Measurements from ENCODE around the gene KDM4B. TPM values are rescaled to one million over a fixed set of nuclear protein-coding genes. Genes with fewer than 3 reads are reported as not detected.

KDM4B gene
- total and polyA plus RNA-seq, 2 of the 8 experiments (the other 6 are each of a cell fraction or from before 2014, with no cell fraction given) = 12.0 to 31.9 TPM

- no peaks in the 10 kb centered on the region for H3K9me3 ChIP-seq (ENCODE audit: insufficient read depth in 2 of 2, low read depth in 1 of 2, low read length in 1 of 2)
- H3K23ac ChIP-seq (ENCODE audit: insufficient read length) = no peak overlapping the region
- 90% methylated on average over 10 of the region's 10 CpGs; no CpG with 5 or more reads in 1 of the 2 experiments for WGBS, 2 experiments (ENCODE audit: extremely low coverage in 1 of 2, insufficient coverage in 1 of 2, insufficient read length in 1 of 2, insufficient replicate concordance in 2 of 2, low coverage in 1 of 2, low lambda C conversion rate in 2 of 2, missing lambda C conversion rate in 1 of 2)
- no peak overlapping the region for H2BK12ac ChIP-seq (ENCODE audit: low read depth, low read length)
- POLR2A ChIA-PET (ENCODE audit: partially characterized antibody) = interaction anchor here (0.6 to 1.2 kb wide), 3 partner anchors 8 to 385 kb away, joined by 3 to 4 read pairs (median 3); no protein-coding TSS in a partner anchor
- no peaks in the 10 kb centered on the region; a peak in 2 of 7 replicates for H3K4me1 ChIP-seq (replicated peaks in 1 of 4; ENCODE audit: control insufficient read depth in 3 of 4, insufficient read depth in 4 of 4, low read length in 3 of 4)
- H3K27me3 ChIP-seq (replicated peaks in 1 of 4; ENCODE audit: control insufficient read depth in 3 of 4, extremely low read depth in 1 of 4, insufficient read depth in 3 of 4, low read length in 3 of 4) = no peaks in the 10 kb centered on the region
- no peak overlapping the region for H3K4me3 ChIP-seq (ENCODE audit: extremely low read depth in 1 of 4, insufficient read depth in 2 of 4, low read depth in 3 of 4, low read length in 4 of 4)
- H3K79me2 ChIP-seq (ENCODE audit: control insufficient read depth in 1 of 2, insufficient read depth in 2 of 2, low read length in 2 of 2) = peaks cover 0 to 38% of the 10 kb centered on the region in 2 experiments; a peak in 1 of 4 replicates
- H4K91ac ChIP-seq (replicated peaks; ENCODE audit: insufficient read length, low read length) = no peak overlapping the region
- no peak overlapping the region for H2BK5ac ChIP-seq (ENCODE audit: low read depth, low read length)
- no peak overlapping the region for H3K56ac ChIP-seq (replicated peaks; ENCODE audit: insufficient read length, low read depth, low read length)
- H2BK15ac ChIP-seq (ENCODE audit: low read length) = no peak overlapping the region
- H3K4ac ChIP-seq (replicated peaks; ENCODE audit: insufficient read length, low read depth, low read length) = no peak overlapping the region
- CTCF ChIA-PET (ENCODE audit: partially characterized antibody) = interaction anchor here (0.6 to 12.0 kb wide), 24 partner anchors 8 to 1376 kb away, joined by 3 to 175 read pairs (median 4); no protein-coding TSS in a partner anchor
- DNase-seq (ENCODE audit: low read depth in 1 of 2, low spot score in 2 of 2) (no peak), FAIRE-seq (no peak)
- no peak overlapping the region for H2BK20ac ChIP-seq (ENCODE audit: low read length)
- no peak overlapping the region for H3K14ac ChIP-seq (ENCODE audit: insufficient read length)
- H3K36me3 ChIP-seq (ENCODE audit: control insufficient read depth in 2 of 4, insufficient read depth in 4 of 4, low read length in 3 of 4) = 0 out of 8 replicates have a peak, but pooled peaks cover 0 to 2% (median 0%) of the 10 kb centered on the region in 4 experiments
- H2AFZ ChIP-seq (ENCODE audit: low read length) = no peak overlapping the region
- H4K20me1 ChIP-seq (replicated peaks in 1 of 2; ENCODE audit: control insufficient read depth in 1 of 2, insufficient read depth in 2 of 2, low read length in 2 of 2) = peaks cover 5 to 13% of the 10 kb centered on the region in 2 experiments
- no peak overlapping the region for H3K9ac ChIP-seq (replicated peaks in 1 of 4; ENCODE audit: extremely low read depth in 1 of 4, low read depth in 3 of 4, low read length in 3 of 4)
- H3K27ac ChIP-seq (ENCODE audit: low read depth, low read length) = no peak overlapping the region; the same call in 1 of the 2 replicates
- no peak overlapping the region for H3K4me2 ChIP-seq (ENCODE audit: insufficient read depth in 1 of 2, low read depth in 2 of 2, low read length in 2 of 2)
- no peak overlapping the region; the same call in 1 of the 2 replicates for H4K8ac ChIP-seq (ENCODE audit: extremely low read depth, insufficient read depth, low read length)
- peaks cover 2% of the 10 kb centered on the region; the same call in 1 of the 2 replicates for H3K23me2 ChIP-seq (ENCODE audit: low read depth, low read length)
- no peak overlapping the region for H4K5ac ChIP-seq (ENCODE audit: insufficient read length, low read depth, low read length)
- H2AK5ac ChIP-seq (ENCODE audit: low read depth, low read length) = no peak overlapping the region
- H3K18ac ChIP-seq (ENCODE audit: extremely low read depth, low read length) = no peak overlapping the region
- H3K79me1 ChIP-seq (ENCODE audit: low read depth, low read length) = peaks cover 21% of the 10 kb centered on the region
- no peak overlapping the region for H2BK120ac ChIP-seq (replicated peaks; ENCODE audit: low read depth, low read length)
- no peak for TF ChIP-seq MAFK (IDR thresholded peaks at IDR 0.05; ENCODE audit: low read depth, low read length)
- no peak for TF ChIP-seq EZH2 (IDR thresholded peaks at IDR 0.05; ENCODE audit: low read depth, low read length, severe bottlenecking)
- TF ChIP-seq PHF8 (conservative IDR thresholded peaks at IDR 0.05; ENCODE audit: low read depth, low read length) = no peak
- no peak for TF ChIP-seq TEAD4 (IDR thresholded peaks at IDR 0.05; ENCODE audit: low read depth, low read length)
- TF ChIP-seq KDM5A (IDR thresholded peaks at IDR 0.05; ENCODE audit: low read length) = no peak
- TF ChIP-seq CTBP2 (IDR thresholded peaks at IDR 0.05; ENCODE audit: borderline replicate concordance, insufficient read depth, insufficient read length, low read length) = no peak
- no peak for TF ChIP-seq TAF1 (IDR thresholded peaks at IDR 0.05; ENCODE audit: low read depth, low read length)
- TF ChIP-seq ATF3 (IDR thresholded peaks at IDR 0.05; ENCODE audit: insufficient read depth, low read depth, low read length) = no peak
- no peak for TF ChIP-seq RNF2 (IDR thresholded peaks at IDR 0.05; ENCODE audit: borderline replicate concordance, low read depth, low read length, missing control alignments, poor library complexity, severe bottlenecking)
These were observed 56.1 kb downstream of the KDM4B start for GRCh38 chr19:5025027-5025426.
